Endothelial cell of umbilical vein (primary cell): ENCODE measurements around the gene RAD51B. TPM values are rescaled to one million over a fixed set of nuclear protein-coding genes. Genes with fewer than 3 reads are reported as not detected.

Source experiments
- BruUV-seq: library from RNA; stranded (reverse); fragments of 400-500 nt; replicated peaks from 2 replicates; lab custom pipeline; 2021; lab: Mats Ljungman, UMichigan
- CTCF ChIA-PET: fragments of 300-600, 350-600 bp; sonication (Branson Sonifier 250); formaldehyde crosslinking; loops from one replicate; lab custom pipeline; 2021; ENCODE audit warnings: antibody characterized with exemption, inconsistent platforms; lab: Charles Lee
- POLR2A ChIA-PET: fragments of 300-600, 350-600 bp; sonication (Branson Sonifier 250); formaldehyde crosslinking; loops from one replicate; lab custom pipeline; 2021; ENCODE audit warnings: antibody characterized with exemption, inconsistent platforms; lab: Charles Lee
- DNase-seq: peaks from one replicate; pipeline ENCODE4 v3.0.0-alpha.2; 2011; ENCODE audit warnings: low read depth, low spot score
- FAIRE-seq: peaks from 2 replicates; lab custom pipeline; 2011; peaks lifted over from hg19 to GRCh38; lab: Jason Lieb, UNC
- H2AFZ ChIP-seq: 2 replicates; pipeline ENCODE4 v1.6.0; 2012; ENCODE audit warnings: low read depth, low read length, control low read depth, inconsistent platforms
- H3K27ac ChIP-seq: 2 replicates; pipeline ENCODE4 v1.5.1; 2011; ENCODE audit warnings: low read depth, mild to moderate bottlenecking, control low read depth, low read length, moderate library complexity; ENCODE audit not compliant: insufficient read depth
- H3K27me3 ChIP-seq, 2 experiments: 2 replicates each; pipeline versions ENCODE4 v1.6.0 to v1.6.1; 2011; ENCODE audit warnings: low read length in 2 of 2, mixed read lengths in 1 of 2; ENCODE audit not compliant: control insufficient read depth in 2 of 2, insufficient read depth in 2 of 2
- H3K36me3 ChIP-seq, 2 experiments: 2 replicates in 1 of 2; 3 replicates in 1 of 2; pipeline ENCODE4 v1.5.1; 2011; ENCODE audit warnings: low read length in 2 of 2, mild to moderate bottlenecking in 1 of 2, moderate library complexity in 1 of 2; ENCODE audit not compliant: control insufficient read depth in 2 of 2, insufficient read depth in 2 of 2; ENCODE audit errors: extremely low read depth in 1 of 2
- H3K4me1 ChIP-seq: 3 replicates; pipeline ENCODE4 v1.5.1; 2011; ENCODE audit warnings: mild to moderate bottlenecking, low read length; ENCODE audit not compliant: control insufficient read depth, insufficient read depth; ENCODE audit errors: extremely low read depth
- H3K4me2 ChIP-seq: 2 replicates; pipeline ENCODE4 v1.6.1; 2011; ENCODE audit warnings: low read length, control low read depth, mixed read lengths; ENCODE audit not compliant: insufficient read depth
- H3K4me3 ChIP-seq, 3 experiments: fragments of 200-600 bp in 1 of 3; sonication (generic), shearing (Covaris generic) in 1 of 3; replicated peaks in 1 of 3; 2 replicates each; pipeline ENCODE4 v1.5.1; 2011 to 2016; ENCODE audit warnings: control low read depth in 3 of 3, low read length in 3 of 3, mild to moderate bottlenecking in 2 of 3, inconsistent platforms in 1 of 3, low read depth in 1 of 3, moderate library complexity in 1 of 3; ENCODE audit not compliant: insufficient read depth in 1 of 3
- H3K79me2 ChIP-seq: 2 replicates; pipeline ENCODE4 v1.6.0; 2012; ENCODE audit warnings: low read length, inconsistent platforms; ENCODE audit not compliant: control insufficient read depth, insufficient read depth
- H3K9ac ChIP-seq: replicated peaks from 2 replicates; pipeline ENCODE3; 2011; ENCODE audit warnings: low read length, control low read depth; ENCODE audit not compliant: insufficient read depth; ENCODE audit errors: extremely low read depth
- H3K9me1 ChIP-seq: replicated peaks from 3 replicates; pipeline ENCODE4 v1.6.0; 2011; ENCODE audit warnings: mild to moderate bottlenecking, low read length; ENCODE audit not compliant: control insufficient read depth, insufficient read depth; ENCODE audit errors: extremely low read depth
- H3K9me3 ChIP-seq: replicated peaks from 2 replicates; pipeline ENCODE4 v1.5.1; 2012; ENCODE audit warnings: low read length, inconsistent platforms; ENCODE audit not compliant: control insufficient read depth, insufficient read depth
- H4K20me1 ChIP-seq: replicated peaks from 2 replicates; pipeline ENCODE3; 2011; ENCODE audit warnings: mild to moderate bottlenecking, low read length; ENCODE audit not compliant: control insufficient read depth, insufficient read depth; ENCODE audit errors: extremely low read depth
- CTCF ChIP-seq, 2 donors: IDR thresholded peaks; 1 replicate in 1 of 2; 2 replicates in 1 of 2; pipeline ENCODE4 v1.5.1; 2011; ENCODE audit warnings: low read length in 2 of 2, mild to moderate bottlenecking in 2 of 2, moderate library complexity in 2 of 2, control low read depth in 1 of 2, inconsistent platforms in 1 of 2, low read depth in 1 of 2; ENCODE audit not compliant: insufficient read depth in 1 of 2; ENCODE audit errors: extremely low read depth in 1 of 2
- EZH2 ChIP-seq: IDR thresholded peaks from 2 replicates; pipeline ENCODE4 v1.6.1; 2012; ENCODE audit warnings: borderline replicate concordance, low read depth, mild to moderate bottlenecking, moderate library complexity, low read length, inconsistent platforms; ENCODE audit not compliant: severe bottlenecking
- FOS ChIP-seq: IDR thresholded peaks from 2 replicates; pipeline ENCODE4 v1.6.1; 2011; ENCODE audit warnings: mild to moderate bottlenecking, low read length, moderate library complexity, borderline replicate concordance; ENCODE audit not compliant: insufficient read depth
- JUN ChIP-seq: IDR thresholded peaks from 2 replicates; pipeline ENCODE4 v1.6.1; 2011; ENCODE audit warnings: borderline replicate concordance, low read depth; ENCODE audit not compliant: insufficient read length, insufficient read depth
- MAX ChIP-seq: IDR thresholded peaks from 2 replicates; pipeline ENCODE4 v1.6.1; 2011; ENCODE audit not compliant: insufficient read depth, insufficient read length
- POLR2A ChIP-seq: IDR thresholded peaks from 2 replicates; pipeline ENCODE4 v1.6.1; 2012; ENCODE audit warnings: low read depth, mild to moderate bottlenecking, control low read depth, low read length
- POLR2AphosphoS5 ChIP-seq: IDR thresholded peaks from 2 replicates; pipeline ENCODE4 v1.6.1; 2012; ENCODE audit warnings: low read depth, mild to moderate bottlenecking, control low read depth, low read length, moderate library complexity; ENCODE audit not compliant: insufficient read depth
- dilution Hi-C: fragments of 300-500 bp; cut with MboI; formaldehyde crosslinking; loops from one replicate; pipeline ENCODE4 v1.15.0; 2019; ENCODE audit warnings: low sequenced_read_pairs; ENCODE audit not compliant: extremely low pct_ligation_motif_present
- intact Hi-C: fragments of 100-400 bp; cut with micrococcal nuclease; formaldehyde crosslinking; loops from one replicate; pipeline ENCODE4 v1.10.0; 2022
- polyA plus RNA-seq, 4 experiments: library from polyadenylated mRNA; depleted of rRNA in 3 of 4; stranded (reverse) in 3 of 4; unstranded in 1 of 4; fragments of >200 nt; gene quantifications; 2 replicates each; pipeline versions ENCODE4 v1.2.1 to v1.2.3, GENCODE V29; 2011 to 2012; ENCODE audit warnings: missing spikeins in 1 of 4
- total RNA-seq: library from RNA; stranded (reverse); gene quantifications from 2 replicates; pipeline ENCODE4 v1.2.3, GENCODE V29; 2021

The RAD51B gene
- total and polyA plus RNA-seq, 2 donors (not counting 3 experiments of a cell fraction or from before 2014, with no cell fraction given): 3.9 to 19.0 TPM

DNA sequence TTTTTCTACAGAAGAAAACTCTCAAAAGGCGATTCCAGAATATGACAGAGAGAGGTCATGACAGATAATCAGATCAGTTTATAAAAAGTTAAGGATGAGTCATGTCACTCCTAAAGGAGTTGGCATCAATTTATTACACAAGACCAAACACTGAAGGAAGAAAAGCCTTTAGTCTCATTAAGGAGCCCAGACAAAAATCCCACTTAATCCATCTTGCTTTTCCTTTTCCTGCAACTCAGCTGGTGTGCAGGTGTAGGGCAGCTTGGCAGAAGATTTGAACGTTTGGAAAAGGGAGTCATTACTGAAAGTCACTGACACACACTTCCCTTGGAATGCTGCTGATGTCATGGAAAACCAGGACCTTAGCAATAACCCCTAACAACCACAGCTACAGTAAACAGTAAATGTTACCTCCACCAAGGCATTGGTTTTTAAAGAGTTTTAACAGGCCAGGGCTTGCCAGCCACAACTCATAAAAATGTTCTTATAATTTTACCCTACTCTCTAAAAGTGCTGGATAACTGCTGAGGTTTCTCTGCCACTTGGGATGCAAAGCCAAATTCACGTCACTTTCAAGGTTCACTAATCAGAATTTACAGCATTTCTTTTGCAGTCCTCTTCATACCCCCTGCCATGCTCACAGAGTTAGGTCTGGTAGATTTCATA lies 320.6 kb downstream of the RAD51B start:
- ChIA-PET CTCF (no interaction called here), POLR2A (no interaction called here)
- Histone ChIP-seq H3K27ac (peak overlapping the region; percentile 19), H3K4me1 (peaks cover 27% of the 10 kb centered on the region), H4K20me1 (no peaks in the 10 kb centered on the region), H3K36me3 (no peaks in the 10 kb centered on the region), H3K4me3 (no peak overlapping the region), H3K9me3 (no peaks in the 10 kb centered on the region), H3K79me2 (no peaks in the 10 kb centered on the region), H3K9ac (no peak overlapping the region), H3K9me1 (no peaks in the 10 kb centered on the region), H3K27me3 (no peaks in the 10 kb centered on the region), H2AFZ (no peak overlapping the region), H3K4me2 (no peak overlapping the region)
- DNase-seq: peak; percentile 86
- no peak for FAIRE-seq
- no peak for TF ChIP-seq EZH2
- TF ChIP-seq CTCF (IDR thresholded peaks at IDR 0.05; ENCODE audit: extremely low read depth in 1 of 2, insufficient read depth in 1 of 2, low read depth in 1 of 2, low read length in 2 of 2): no peak
- TF ChIP-seq JUN: peak; percentile 76
- no peak for TF ChIP-seq MAX
- no peak for TF ChIP-seq POLR2AphosphoS5
- TF ChIP-seq POLR2A: no peak
- peak; percentile 48 for TF ChIP-seq FOS
- intact Hi-C loops: loop anchor here (5.0 to 10.0 kb wide), 2 partner anchors 92 to 655 kb away; partner anchors contain the start of gene ZFP36L1
- no TSS peak for BruUV-seq
- dilution Hi-C loops: no loop called here
